Karpas-422 (cell line): ENCODE results near the gene RXRA. TPM values are rescaled to one million over a fixed set of nuclear protein-coding genes. Genes with fewer than 3 reads are reported as not detected.

Source experiments
- DNase-seq: peaks from one replicate; pipeline ENCODE4 v3.0.0-alpha.2; 2015
- H2AFZ ChIP-seq: fragments of 200-600 bp; sonication (generic); 2 replicates; pipeline ENCODE4 v1.6.1; 2014; ENCODE audit warnings: antibody characterized with exemption, low read length, mixed read lengths
- H3K27ac ChIP-seq: fragments of 200-600 bp; sonication (generic); 2 replicates; pipeline ENCODE4 v1.5.1; 2014; ENCODE audit warnings: mild to moderate bottlenecking, low read length, moderate library complexity
- H3K27me3 ChIP-seq: fragments of 200-600 bp; sonication (generic); 2 replicates; pipeline ENCODE4 v1.6.1; 2014; ENCODE audit warnings: low read length, mixed read lengths
- H3K36me3 ChIP-seq: fragments of 200-600 bp; sonication (generic); 2 replicates; pipeline ENCODE4 v1.6.1; 2014; ENCODE audit warnings: low read length, mixed read lengths; ENCODE audit not compliant: insufficient read depth
- H3K4me1 ChIP-seq: fragments of 200-600 bp; sonication (generic); 2 replicates; pipeline ENCODE4 v1.6.1; 2014; ENCODE audit warnings: mild to moderate bottlenecking, low read length, mixed read lengths
- H3K4me2 ChIP-seq: fragments of 200-600 bp; sonication (generic); 2 replicates; pipeline ENCODE4 v1.6.1; 2014; ENCODE audit warnings: low read length, low read depth, mild to moderate bottlenecking; ENCODE audit not compliant: poor library complexity, severe bottlenecking
- H3K4me3 ChIP-seq: fragments of 200-600 bp; sonication (generic); 2 replicates; pipeline ENCODE4 v1.5.1; 2014; ENCODE audit warnings: mild to moderate bottlenecking, antibody characterized with exemption, low read length, mixed read lengths
- H3K79me2 ChIP-seq: fragments of 200-600 bp; sonication (generic); 2 replicates; pipeline ENCODE4 v1.6.1; 2014; ENCODE audit warnings: mild to moderate bottlenecking, low read length, mixed read lengths
- H3K9ac ChIP-seq: fragments of 200-600 bp; sonication (generic); 2 replicates; pipeline ENCODE4 v1.6.0; 2014; ENCODE audit warnings: low read length
- H3K9me2 ChIP-seq: fragments of 200-600 bp; sonication (generic), shearing (Covaris generic); replicated peaks from 2 replicates; pipeline ENCODE4 v1.6.0; 2014; ENCODE audit warnings: mild to moderate bottlenecking, low read length, moderate library complexity; ENCODE audit not compliant: insufficient read depth
- H3K9me3 ChIP-seq: fragments of 300-700, 200-600 bp; sonication (generic); 2 replicates; pipeline ENCODE4 v1.6.1; 2014; ENCODE audit warnings: low read length, mixed read lengths
- H4K20me1 ChIP-seq: fragments of 200-600 bp; sonication (generic); 2 replicates; pipeline ENCODE4 v1.6.1; 2014; ENCODE audit warnings: mild to moderate bottlenecking, antibody characterized with exemption, low read length, low read depth; ENCODE audit not compliant: insufficient read depth
- total RNA-seq: library from RNA; depleted of rRNA; stranded (reverse); fragments of >200 nt; shearing (Covaris generic); gene quantifications from 2 replicates; pipeline ENCODE4 v1.2.3, GENCODE V29; 2014; ENCODE audit warnings: low replicate concordance

RXRA gene
- total RNA-seq, 1 experiment from 2014 or later, result not detected

- Histone ChIP-seq H3K4me2 (no peak overlapping the region), H3K9ac (no peak overlapping the region), H3K36me3 (no peaks in the 10 kb centered on the region), H2AFZ (no peak overlapping the region), H3K27ac (no peak overlapping the region), H3K9me3 (no peaks in the 10 kb centered on the region), H3K4me3 (no peak overlapping the region), H3K9me2 (no peaks in the 10 kb centered on the region), H3K27me3 (no peaks in the 10 kb centered on the region), H4K20me1 (no peaks in the 10 kb centered on the region), H3K79me2 (no peaks in the 10 kb centered on the region), H3K4me1 (no peaks in the 10 kb centered on the region)
- DNase-seq, result no peak
Measured at GRCh38 chr9:134291961-134292871, 34.0 kb upstream of the RXRA start.

- Histone ChIP-seq H3K27ac (no peak overlapping the region), H3K9ac (no peak overlapping the region), H3K4me3 (no peak overlapping the region), H2AFZ (no peak overlapping the region), H3K9me3 (no peaks in the 10 kb centered on the region), H4K20me1 (no peaks in the 10 kb centered on the region), H3K36me3 (no peaks in the 10 kb centered on the region), H3K9me2 (no peaks in the 10 kb centered on the region), H3K27me3 (no peaks in the 10 kb centered on the region), H3K4me2 (no peak overlapping the region), H3K4me1 (no peaks in the 10 kb centered on the region), H3K79me2 (no peaks in the 10 kb centered on the region)
- DNase-seq, result no peak
Measured at GRCh38 chr9:134293031-134293521, 33.2 kb upstream of the RXRA start.

GRCh38 chr9:134293611-134294152, 32.6 kb upstream of the RXRA start:
- Histone ChIP-seq H3K9me2 (no peaks in the 10 kb centered on the region), H3K27me3 (no peaks in the 10 kb centered on the region), H3K79me2 (no peaks in the 10 kb centered on the region), H3K9ac (no peak overlapping the region), H3K9me3 (no peaks in the 10 kb centered on the region), H3K4me3 (no peak overlapping the region), H3K4me2 (no peak overlapping the region), H3K36me3 (no peaks in the 10 kb centered on the region), H2AFZ (no peak overlapping the region), H3K27ac (no peak overlapping the region), H3K4me1 (no peaks in the 10 kb centered on the region), H4K20me1 (no peaks in the 10 kb centered on the region)
- no peak for DNase-seq

- Histone ChIP-seq H3K4me2 (no peak overlapping the region), H3K4me1 (no peaks in the 10 kb centered on the region), H3K9me2 (no peaks in the 10 kb centered on the region), H3K9me3 (no peaks in the 10 kb centered on the region), H4K20me1 (no peaks in the 10 kb centered on the region), H3K4me3 (no peak overlapping the region), H3K27me3 (no peaks in the 10 kb centered on the region), H3K27ac (no peak overlapping the region), H3K36me3 (no peaks in the 10 kb centered on the region), H2AFZ (no peak overlapping the region), H3K9ac (no peak overlapping the region), H3K79me2 (no peaks in the 10 kb centered on the region)
- DNase-seq, result no peak
Measured at GRCh38 chr9:134294153-134295071, 31.8 kb upstream of the RXRA start.

- H3K79me2 ChIP-seq, result no peaks in the 10 kb centered on the region
- no peaks in the 10 kb centered on the region for H3K9me2 ChIP-seq
- H3K9ac ChIP-seq, result no peak overlapping the region
- no peaks in the 10 kb centered on the region for H3K9me3 ChIP-seq
- H3K36me3 ChIP-seq, result no peaks in the 10 kb centered on the region
- no peak overlapping the region for H3K4me2 ChIP-seq
- no peak overlapping the region for H3K27ac ChIP-seq
- no peaks in the 10 kb centered on the region for H4K20me1 ChIP-seq
- no peak overlapping the region for H3K4me3 ChIP-seq
- H2AFZ ChIP-seq, result no peak overlapping the region
- H3K4me1 ChIP-seq, result no peaks in the 10 kb centered on the region
- DNase-seq, result no peak
- no peaks in the 10 kb centered on the region for H3K27me3 ChIP-seq
Measured at GRCh38 chr9:134295101-134295745, 31.0 kb upstream of the RXRA start.

- Histone ChIP-seq H3K4me3 (no peak overlapping the region), H3K36me3 (no peaks in the 10 kb centered on the region), H3K79me2 (no peaks in the 10 kb centered on the region), H3K4me2 (no peak overlapping the region), H3K4me1 (no peaks in the 10 kb centered on the region), H4K20me1 (no peaks in the 10 kb centered on the region), H3K27me3 (no peaks in the 10 kb centered on the region), H3K9me2 (no peaks in the 10 kb centered on the region), H3K9me3 (no peaks in the 10 kb centered on the region), H2AFZ (no peak overlapping the region), H3K9ac (no peak overlapping the region), H3K27ac (no peak overlapping the region)
- DNase-seq, result no peak
Measured at GRCh38 chr9:134295746-134296250, 30.5 kb upstream of the RXRA start.

- no peak overlapping the region for H2AFZ ChIP-seq
- no peak overlapping the region for H3K4me3 ChIP-seq
- no peaks in the 10 kb centered on the region for H3K9me3 ChIP-seq
- no peaks in the 10 kb centered on the region for H3K9me2 ChIP-seq
- H3K27ac ChIP-seq, result no peak overlapping the region
- H3K4me2 ChIP-seq, result no peak overlapping the region
- DNase-seq, result no peak
- no peaks in the 10 kb centered on the region for H4K20me1 ChIP-seq
- H3K4me1 ChIP-seq, result no peaks in the 10 kb centered on the region
- H3K27me3 ChIP-seq, result no peaks in the 10 kb centered on the region
- no peak overlapping the region for H3K9ac ChIP-seq
- H3K36me3 ChIP-seq, result no peaks in the 10 kb centered on the region
- H3K79me2 ChIP-seq, result no peaks in the 10 kb centered on the region
Measured at GRCh38 chr9:134296301-134297082, 29.8 kb upstream of the RXRA start.
